Mesothelial cell of epicardium (in vitro differentiated cells): Measurements from ENCODE around the gene SUGP2. TPM values are rescaled to one million over a fixed set of nuclear protein-coding genes. Genes with fewer than 3 reads are reported as not detected.

Source experiments
- DNase-seq, 2 experiments: peaks; one replicate each; pipeline ENCODE4 v3.0.0; 2021; ENCODE audit warnings: low spot score in 2 of 2; ENCODE audit not compliant: unreplicated experiment in 2 of 2
- H3K27ac Mint-ChIP-seq: 2 replicates; pipeline ENCODE4 v1.8.0; 2021; ENCODE audit warnings: mixed read lengths
- H3K27me3 Mint-ChIP-seq: 2 replicates; pipeline ENCODE4 v1.8.0; 2021; ENCODE audit warnings: low read depth, mixed read lengths
- H3K36me3 Mint-ChIP-seq: 2 replicates; pipeline ENCODE4 v1.8.0; 2021; ENCODE audit warnings: mixed read lengths
- H3K4me1 Mint-ChIP-seq: 2 replicates; pipeline ENCODE4 v1.8.0; 2021; ENCODE audit warnings: mixed read lengths
- H3K4me3 Mint-ChIP-seq: 2 replicates; pipeline ENCODE4 v1.8.0; 2021; ENCODE audit warnings: mild to moderate bottlenecking, moderate library complexity, mixed read lengths
- H3K9me3 Mint-ChIP-seq: 2 replicates; pipeline ENCODE4 v1.8.0; 2021; ENCODE audit warnings: mixed read lengths
- CTCF ChIP-seq: fragments of 200-600 bp; sonication (generic); IDR thresholded peaks from one replicate; pipeline ENCODE4 v1.5.0; 2021; ENCODE audit warnings: antibody characterized with exemption; ENCODE audit not compliant: unreplicated experiment
- total RNA-seq: library from RNA; stranded (reverse); gene quantifications from 3 replicates; pipeline ENCODE4 v1.2.1, GENCODE V29; 2021

The SUGP2 gene
- total RNA-seq, 1 donor from 2014 or later, result 152 TPM

DNA sequence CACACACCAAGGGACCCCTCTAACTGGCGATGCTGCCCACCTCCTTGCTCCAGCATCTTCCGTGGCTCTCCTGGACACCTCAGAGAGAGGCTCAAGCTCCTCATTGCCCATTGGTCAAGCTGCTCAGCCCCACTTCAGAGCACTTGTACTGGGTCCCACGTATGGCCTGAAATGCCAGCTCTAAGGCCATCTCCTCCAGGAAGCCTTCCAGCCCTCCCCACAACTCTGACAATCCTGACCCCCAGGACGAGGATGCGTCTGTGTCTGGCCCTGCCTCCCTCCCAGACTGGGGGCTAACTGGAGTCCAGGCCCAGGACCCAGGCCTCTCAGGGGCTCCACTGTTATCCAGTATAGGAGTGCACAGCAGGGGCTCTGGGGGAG lies 84.4 kb downstream of the SUGP2 start:
- H3K27me3 Mint-ChIP-seq, result peaks cover 1% of the 10 kb centered on the region
- H3K9me3 Mint-ChIP-seq, result no peaks in the 10 kb centered on the region
- H3K4me1 Mint-ChIP-seq, result no peaks in the 10 kb centered on the region
- no peak overlapping the region for H3K27ac Mint-ChIP-seq
- no peak for DNase-seq
- no peaks in the 10 kb centered on the region for H3K36me3 Mint-ChIP-seq
- TF ChIP-seq CTCF, result no peak
- H3K4me3 Mint-ChIP-seq, result no peak overlapping the region

- H3K27me3 Mint-ChIP-seq, result no peaks in the 10 kb centered on the region
- H3K4me1 Mint-ChIP-seq, result no peaks in the 10 kb centered on the region
- TF ChIP-seq CTCF, result no peak
- no peak overlapping the region for H3K27ac Mint-ChIP-seq
- no peaks in the 10 kb centered on the region for H3K9me3 Mint-ChIP-seq
- no peaks in the 10 kb centered on the region for H3K36me3 Mint-ChIP-seq
- H3K4me3 Mint-ChIP-seq, result no peak overlapping the region
- DNase-seq, result no peak
Measured at GRCh38 chr19:18948075-18948975, 85.0 kb downstream of the SUGP2 start.

GRCh38 chr19:18946918-18947317 lies 86.4 kb downstream of the SUGP2 start:
- no peak for DNase-seq
- no peaks in the 10 kb centered on the region for H3K36me3 Mint-ChIP-seq
- no peak for TF ChIP-seq CTCF
- H3K27me3 Mint-ChIP-seq, result peaks cover 1% of the 10 kb centered on the region
- H3K4me3 Mint-ChIP-seq, result no peak overlapping the region
- no peaks in the 10 kb centered on the region for H3K9me3 Mint-ChIP-seq
- H3K4me1 Mint-ChIP-seq, result peaks cover 2% of the 10 kb centered on the region
- H3K27ac Mint-ChIP-seq, result no peak overlapping the region

- no peaks in the 10 kb centered on the region for H3K36me3 Mint-ChIP-seq
- H3K9me3 Mint-ChIP-seq, result no peaks in the 10 kb centered on the region
- TF ChIP-seq CTCF, result no peak
Measured at GRCh38 chr19:18946335-18946734, 87.0 kb downstream of the SUGP2 start.

GRCh38 chr19:18945297-18945696 lies 88.0 kb downstream of the SUGP2 start:
- no peaks in the 10 kb centered on the region for H3K36me3 Mint-ChIP-seq
- H3K27ac Mint-ChIP-seq, result no peak overlapping the region
- H3K4me3 Mint-ChIP-seq, result no peak overlapping the region
- peaks cover 7% of the 10 kb centered on the region for H3K4me1 Mint-ChIP-seq
- H3K27me3 Mint-ChIP-seq, result peaks cover 1% of the 10 kb centered on the region
- no peak for TF ChIP-seq CTCF
- H3K9me3 Mint-ChIP-seq, result no peaks in the 10 kb centered on the region
- DNase-seq, result no peak

More at GRCh38 chr19:18946335-18946734, 87.0 kb downstream of the SUGP2 start:
- DNase-seq, result no peak
- H3K27me3 Mint-ChIP-seq, result peaks cover 1% of the 10 kb centered on the region
- H3K4me3 Mint-ChIP-seq, result no peak overlapping the region
- H3K4me1 Mint-ChIP-seq, result peaks cover 5% of the 10 kb centered on the region
- H3K27ac Mint-ChIP-seq, result no peak overlapping the region
